HG02623 (cell line): ENCODE data around the gene NUP93.

ENCODE experiments used
- ATAC-seq: cut with Tn5 transposase; IDR thresholded peaks from one replicate; pipeline ENCODE4 v1.9.1; 2021; ENCODE audit warnings: moderate library complexity; ENCODE audit not compliant: unreplicated experiment

Gene NUP93

GRCh38 chr16:56842133-56842532 is 112.2 kb downstream of the NUP93 start:
- ATAC-seq: no peak

GRCh38 chr16:56844056-56844455 is 114.1 kb downstream of the NUP93 start:
- no peak for ATAC-seq

DNA sequence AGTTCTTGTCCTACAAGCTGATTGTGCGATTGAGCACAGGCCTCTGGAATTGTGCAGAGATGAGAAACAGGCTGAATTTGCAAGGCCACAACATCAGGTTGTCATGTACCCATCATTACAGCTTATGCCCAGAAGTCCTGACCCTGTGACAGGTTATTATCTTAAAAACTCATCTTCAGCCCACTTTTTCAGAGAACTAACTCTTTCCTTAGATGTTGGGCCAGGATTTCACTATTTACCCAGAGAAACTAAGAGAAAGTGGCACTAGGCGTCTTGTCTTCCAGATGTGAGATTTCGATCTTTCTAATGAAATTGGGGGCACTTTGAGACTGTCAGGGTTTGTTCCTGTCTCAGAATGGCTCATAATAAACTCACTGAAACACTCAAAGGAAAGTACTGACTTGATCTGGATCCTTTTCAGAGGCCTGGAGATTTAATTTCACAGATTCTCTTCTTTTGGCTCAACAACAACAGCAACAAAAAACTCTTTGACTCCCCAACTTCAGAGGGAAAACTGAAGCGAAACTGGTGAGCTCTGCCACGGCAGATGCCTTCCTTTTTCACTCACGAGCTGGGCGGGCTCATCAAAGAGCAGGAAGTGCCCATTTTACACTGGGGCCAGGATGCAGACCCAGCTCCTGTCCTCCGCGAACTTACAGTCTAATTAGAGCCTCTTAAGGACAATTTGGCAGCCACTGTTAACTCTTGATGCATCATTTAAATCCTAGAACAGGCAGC is 117.4 kb downstream of the NUP93 start:
- ATAC-seq: no peak

DNA sequence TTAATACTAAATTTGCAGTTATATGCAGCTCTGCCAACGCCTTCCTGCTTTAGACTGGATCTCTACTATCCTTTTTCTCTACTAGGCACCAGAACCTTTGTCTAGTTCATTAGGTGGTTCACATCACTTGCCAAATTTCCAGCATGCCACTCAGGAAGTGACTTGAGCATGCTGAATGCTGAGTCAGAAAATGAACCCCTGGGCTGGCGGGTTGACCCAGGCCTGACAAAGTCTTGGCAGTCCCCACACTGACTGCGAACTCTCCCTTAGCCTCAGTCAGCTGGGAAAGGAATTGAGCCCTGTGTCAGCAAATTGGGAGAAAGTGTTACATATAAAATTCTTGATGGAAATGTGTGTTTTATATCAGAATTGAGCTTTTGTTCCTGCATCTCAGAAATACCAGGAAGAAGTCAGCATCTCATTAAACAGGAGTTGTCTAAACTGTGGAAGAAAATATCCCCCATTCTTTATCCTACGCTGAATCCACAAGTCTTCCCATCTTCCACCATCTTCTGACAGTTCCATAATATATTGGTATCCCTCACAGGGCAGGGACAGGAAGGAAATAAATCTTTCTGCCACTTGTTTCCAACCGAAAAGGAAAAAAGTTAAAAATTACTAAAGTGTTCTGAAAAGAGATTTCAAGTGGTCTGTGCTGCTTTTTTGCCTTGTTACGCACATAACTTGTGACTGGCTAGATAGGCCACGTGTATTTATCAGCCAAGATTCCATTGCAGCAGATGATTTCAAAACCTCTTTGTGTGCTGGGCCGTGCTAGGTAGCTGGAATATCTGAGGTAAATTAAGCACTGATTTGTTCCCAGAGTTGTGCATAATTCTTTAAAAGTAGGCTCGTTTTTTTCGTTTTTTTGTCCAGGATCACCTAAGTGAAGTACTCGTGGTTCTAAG is 118.4 kb downstream of the NUP93 start:
- ATAC-seq: no peak

DNA sequence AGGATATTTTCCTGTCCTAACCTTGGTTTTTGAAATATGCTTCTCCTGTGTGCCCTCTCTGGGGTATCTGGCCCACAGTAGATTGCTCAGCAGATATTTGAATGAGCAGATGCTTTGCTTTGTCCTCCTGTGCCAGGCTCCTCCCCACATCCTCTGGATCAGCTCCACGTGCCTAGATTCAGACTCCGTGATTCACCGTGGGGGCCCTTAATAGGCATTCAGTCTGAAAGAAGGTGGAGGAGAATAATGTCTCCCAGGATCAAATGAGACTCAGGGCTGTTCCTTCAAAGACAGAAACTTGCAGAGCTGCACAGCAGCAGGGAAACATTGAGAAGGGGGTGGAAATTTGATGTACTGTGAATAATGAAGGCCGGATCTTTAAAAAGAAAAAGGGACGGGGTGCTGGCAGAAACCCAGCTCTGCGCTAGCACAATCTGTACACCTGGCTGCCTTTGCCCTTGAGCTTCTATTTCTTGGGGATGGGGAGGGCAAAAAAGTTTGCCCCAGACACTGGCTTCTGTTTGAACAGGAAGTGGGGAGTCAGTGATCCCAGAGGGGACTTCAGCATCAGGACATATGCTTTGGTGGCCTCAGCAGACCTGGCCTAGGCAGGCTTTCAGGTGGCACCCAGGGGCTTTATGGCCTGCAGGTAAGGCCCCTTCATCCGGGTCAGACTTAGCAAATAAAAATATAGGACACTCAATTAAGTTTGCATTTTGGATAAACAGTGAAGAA is 119.2 kb downstream of the NUP93 start:
- no peak for ATAC-seq

DNA sequence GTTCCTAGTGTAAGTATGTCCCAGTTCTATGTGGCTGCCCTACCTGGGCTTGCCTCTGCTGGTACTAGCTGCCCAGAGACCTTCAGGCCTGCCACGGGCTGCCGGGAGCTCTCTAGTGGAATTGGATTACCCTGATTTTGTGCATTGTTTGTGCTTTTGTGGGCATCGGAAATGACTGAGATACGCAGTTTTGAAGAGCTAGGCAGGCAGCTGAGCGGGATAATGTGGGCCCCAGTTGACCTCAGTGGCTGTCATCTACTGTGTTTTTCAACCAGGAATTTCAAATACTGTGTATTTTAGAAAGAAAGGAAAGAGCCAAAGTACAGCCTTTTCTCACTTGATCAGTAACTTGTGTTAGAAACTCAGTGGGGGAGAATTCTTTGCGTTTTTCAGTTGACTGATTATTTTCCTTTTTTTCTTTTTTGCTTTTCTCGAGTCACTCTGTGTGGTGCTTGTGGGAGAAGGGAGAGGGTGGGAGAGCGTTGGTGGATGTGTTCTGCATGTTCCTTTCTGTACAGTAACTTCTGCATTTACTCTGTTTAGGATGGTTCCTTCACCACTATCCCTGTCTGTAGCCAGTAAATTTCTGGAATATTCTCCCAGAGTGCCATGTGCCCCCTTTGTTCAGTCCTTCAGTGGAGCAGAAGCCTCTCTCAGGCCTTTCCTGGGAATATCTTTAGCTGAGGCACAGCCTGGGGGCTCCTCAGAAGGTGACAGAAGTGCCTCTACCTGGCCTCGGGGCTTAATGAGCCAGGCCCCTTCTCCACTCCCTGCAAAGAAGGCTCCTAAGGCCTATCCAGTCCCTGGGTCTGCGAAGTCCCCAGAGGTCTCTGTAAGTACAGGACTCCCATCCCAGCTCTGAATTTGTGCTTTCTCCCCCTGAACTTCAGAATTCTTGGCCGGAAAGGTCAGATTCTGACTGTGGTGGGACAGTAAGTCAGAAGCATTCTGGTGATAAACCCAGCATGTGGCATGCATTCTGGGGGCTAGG is 120.1 kb downstream of the NUP93 start:
- ATAC-seq: no peak

DNA sequence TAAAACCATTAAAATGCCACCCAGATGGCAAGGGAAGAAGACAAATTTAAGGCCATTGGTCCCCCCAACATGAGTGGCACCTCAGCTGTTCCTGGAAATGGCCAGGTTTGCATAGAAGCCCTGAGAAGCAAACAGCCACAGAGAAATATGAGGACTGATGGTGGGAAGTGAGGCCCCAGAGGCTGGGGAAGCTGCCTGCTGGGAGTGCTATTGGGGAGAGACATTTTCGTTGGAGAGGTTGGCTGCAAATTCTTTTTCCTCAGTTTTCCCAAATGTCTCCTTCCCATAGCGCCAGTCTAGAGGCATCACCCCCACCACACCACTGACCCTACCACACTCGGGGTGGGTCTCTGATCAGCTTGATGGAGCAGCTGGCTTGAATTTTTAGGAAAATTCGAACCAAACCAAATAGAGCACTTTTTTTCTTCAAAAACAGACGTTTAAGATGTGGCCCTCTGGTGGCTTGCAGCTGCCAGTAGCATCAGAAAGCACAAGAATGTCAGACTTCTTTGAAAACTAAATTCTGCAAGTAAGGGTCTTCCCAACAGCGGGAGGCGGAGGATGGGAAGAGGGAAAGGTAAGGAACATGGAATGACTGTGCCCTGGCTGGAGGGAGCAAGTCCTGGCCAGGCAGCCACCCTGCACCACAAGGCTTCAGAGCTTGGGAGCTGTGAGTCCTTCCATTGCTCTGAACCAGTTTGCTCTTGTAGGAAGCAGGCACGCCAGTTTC is 121.9 kb downstream of the NUP93 start:
- ATAC-seq: no peak

DNA sequence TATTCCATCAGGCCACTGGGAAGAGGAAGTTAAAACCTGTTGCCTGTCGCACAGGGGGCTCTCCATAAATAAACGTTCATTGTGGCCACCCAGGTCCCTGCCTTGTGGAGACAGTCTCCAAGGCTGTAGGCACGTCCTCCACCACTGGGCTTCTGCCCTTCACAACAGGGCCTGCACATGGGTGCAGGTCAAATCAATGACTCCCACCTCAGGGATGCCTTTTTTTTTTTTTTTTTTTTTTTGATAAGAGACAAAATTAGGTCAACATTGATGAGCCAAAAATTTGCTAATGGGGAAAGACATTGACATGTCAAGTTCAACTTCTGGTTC is 122.4 kb downstream of the NUP93 start:
- no peak for ATAC-seq

- ATAC-seq: no peak
Observed at GRCh38 chr16:56852968-56853367, 123.0 kb downstream of the NUP93 start.

DNA sequence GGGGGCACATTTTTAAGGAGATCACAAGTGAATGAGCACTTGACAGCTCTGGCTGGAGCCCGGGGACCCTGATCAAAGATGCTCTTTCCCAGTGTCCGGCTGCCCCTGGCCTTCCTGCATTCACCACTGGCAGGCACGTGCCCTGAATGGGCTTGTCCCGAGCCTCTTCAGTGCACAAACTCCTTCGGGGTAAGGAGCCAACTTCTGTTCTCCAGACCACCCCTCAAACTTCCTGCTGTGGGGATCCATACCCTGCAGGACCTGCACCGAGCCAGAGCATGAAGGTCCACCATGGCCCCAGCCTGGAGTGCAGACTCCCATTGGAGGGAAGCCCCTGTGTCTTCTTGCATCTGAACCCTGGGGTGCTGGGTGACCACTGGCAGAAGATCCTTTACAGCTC is 125.3 kb downstream of the NUP93 start:
- ATAC-seq: no peak

DNA sequence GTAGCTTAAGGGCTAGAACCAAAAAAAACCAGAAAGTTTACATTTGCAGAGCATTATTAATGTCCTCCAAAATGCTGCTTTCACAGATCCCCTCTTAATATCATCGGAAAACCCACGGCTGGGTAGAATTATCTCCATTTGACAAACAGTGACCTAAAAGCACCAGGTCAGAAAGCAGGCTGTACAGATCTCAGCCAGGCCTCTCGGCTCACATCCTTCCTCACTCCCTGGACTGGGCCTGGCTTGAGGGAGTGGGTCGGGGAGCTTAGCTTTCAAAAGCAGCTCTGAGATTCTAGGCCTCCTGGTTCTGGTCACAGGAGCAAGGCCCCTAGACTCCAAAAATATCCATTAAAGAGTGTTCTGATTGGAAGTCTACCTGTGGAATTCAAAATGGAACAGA is 126.0 kb downstream of the NUP93 start:
- ATAC-seq: no peak

GRCh38 chr16:56856876-56857447 is 127.0 kb downstream of the NUP93 start:
- no peak for ATAC-seq

- ATAC-seq: no peak
Observed at GRCh38 chr16:56858374-56858773, 128.4 kb downstream of the NUP93 start.

- ATAC-seq: no peak
Observed at GRCh38 chr16:56859636-56860035, 129.7 kb downstream of the NUP93 start.

GRCh38 chr16:56860226-56861020 is 130.5 kb downstream of the NUP93 start:
- peak; percentile 75 for ATAC-seq

DNA sequence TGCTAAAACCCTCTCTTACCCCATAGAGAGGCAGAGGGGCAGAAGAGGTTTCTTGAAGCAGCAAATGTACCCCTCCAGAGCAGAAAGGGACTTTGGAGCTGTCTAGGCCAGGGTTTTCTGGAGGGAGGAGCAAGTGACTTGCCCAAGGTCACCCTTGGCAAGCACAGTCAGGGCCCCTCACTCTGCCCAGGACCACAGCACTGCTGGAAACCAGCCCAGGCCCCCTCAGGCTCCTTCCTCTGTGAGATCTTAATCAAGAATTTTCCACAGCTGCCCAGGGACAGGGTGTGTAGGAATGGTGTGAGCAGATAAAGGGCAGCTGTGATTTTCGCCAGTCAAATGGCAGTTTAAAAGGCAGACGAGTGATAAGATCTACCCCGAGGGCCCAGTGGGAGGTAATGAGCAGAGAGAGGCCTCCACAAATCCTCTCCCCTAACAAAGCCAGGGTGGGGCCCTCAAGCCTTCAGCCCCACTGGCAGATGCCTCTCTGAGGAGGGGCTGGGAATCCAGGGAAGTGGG is 131.2 kb downstream of the NUP93 start:
- no peak for ATAC-seq

DNA sequence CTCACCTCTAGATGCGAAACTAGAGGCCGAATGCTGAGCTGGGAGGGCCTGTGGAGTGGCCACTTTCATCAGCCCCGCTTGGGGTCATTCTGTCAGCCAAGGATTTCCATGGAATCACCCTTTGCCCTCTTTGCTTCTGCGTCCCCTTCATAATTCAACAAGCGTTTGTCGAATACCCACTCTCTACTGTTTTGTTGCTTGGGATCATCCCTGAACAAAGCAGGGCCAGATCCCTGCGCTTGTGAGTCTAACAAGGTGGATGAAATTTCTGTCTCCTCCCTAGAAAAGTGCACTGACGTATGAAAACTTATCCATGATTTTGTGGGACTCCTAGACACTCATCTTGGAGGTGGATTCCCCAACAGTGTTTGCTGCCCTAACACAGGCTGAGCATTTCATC is 131.8 kb downstream of the NUP93 start:
- no peak for ATAC-seq

GRCh38 chr16:56862776-56863175 is 132.8 kb downstream of the NUP93 start:
- ATAC-seq: no peak
